SK-N-SH treated with all-trans-retinoic acid at 6 μM for 48 hours (cell line): ENCODE data around the gene CYRIA.

ENCODE experiments used
- ATAC-seq: fragments of 200-7000 bp; cut with Tn5 transposase; 3 replicates; pipeline ENCODE4 v1.9.1; 2020; ENCODE audit warnings: mild to moderate bottlenecking, moderate library complexity
- ARNTL ChIP-seq: fragments of 450-650 bp; formaldehyde crosslinking; IDR thresholded peaks from 2 replicates; pipeline ENCODE4 v1.5.0; 2020; ENCODE audit warnings: low read depth, mild to moderate bottlenecking, moderate library complexity, borderline replicate concordance
- CREB5 ChIP-seq: fragments of 250-450 bp; sonication (Bioruptor Pico); IDR thresholded peaks from 2 replicates; pipeline ENCODE4 v1.5.1; 2020; ENCODE audit warnings: low read depth, mild to moderate bottlenecking, moderate library complexity
- CSDC2 ChIP-seq: fragments of 250-450 bp; sonication (Bioruptor Pico); IDR thresholded peaks from 2 replicates; pipeline ENCODE4 v1.5.0; 2020; ENCODE audit warnings: mild to moderate bottlenecking, moderate library complexity
- CSRNP3 ChIP-seq: fragments of 250-450 bp; sonication (Bioruptor Pico); IDR thresholded peaks from 2 replicates; pipeline ENCODE4 v1.5.1; 2021; ENCODE audit warnings: mild to moderate bottlenecking, moderate library complexity
- ESRRG ChIP-seq: fragments of 250-450 bp; sonication (Bioruptor Pico); IDR thresholded peaks from 2 replicates; pipeline ENCODE4 v1.6.1; 2021; ENCODE audit warnings: mild to moderate bottlenecking
- GLIS3 ChIP-seq: fragments of 250-450 bp; sonication (Bioruptor Pico); IDR thresholded peaks from 2 replicates; pipeline ENCODE4 v1.5.0; 2020; ENCODE audit warnings: mild to moderate bottlenecking, moderate library complexity
- ISL1 ChIP-seq: fragments of 250-450 bp; sonication (Bioruptor Pico); IDR thresholded peaks from 2 replicates; pipeline ENCODE4 v2.1.2; 2022; ENCODE audit warnings: mild to moderate bottlenecking, moderate library complexity
- OSR1 ChIP-seq: fragments of 250-450 bp; sonication (Bioruptor Pico); IDR thresholded peaks from 2 replicates; pipeline ENCODE4 v1.8.0; 2022; ENCODE audit warnings: moderate library complexity, mild to moderate bottlenecking, inconsistent platforms
- PATZ1 ChIP-seq: fragments of 250-450 bp; sonication (Bioruptor Pico); IDR thresholded peaks from 2 replicates; pipeline ENCODE4 v1.8.0; 2020; ENCODE audit warnings: mild to moderate bottlenecking, moderate library complexity, borderline replicate concordance
- POU6F1 ChIP-seq: fragments of 250-450 bp; sonication (Bioruptor Pico); IDR thresholded peaks from 2 replicates; pipeline ENCODE4 v1.8.0; 2021; ENCODE audit warnings: low read depth, mild to moderate bottlenecking, moderate library complexity, borderline replicate concordance
- PPARA ChIP-seq: fragments of 250-450 bp; sonication (Bioruptor Pico); IDR thresholded peaks from 2 replicates; pipeline ENCODE4 v1.5.0; 2020; ENCODE audit warnings: mild to moderate bottlenecking, borderline replicate concordance
- RARB ChIP-seq: fragments of 250-450 bp; sonication (Bioruptor Pico); IDR thresholded peaks from 2 replicates; pipeline ENCODE4 v1.8.0; 2021; ENCODE audit warnings: mild to moderate bottlenecking, moderate library complexity
- SNAI2 ChIP-seq: fragments of 250-450 bp; sonication (Bioruptor Pico); IDR thresholded peaks from 2 replicates; pipeline ENCODE4 v1.5.0; 2020; ENCODE audit warnings: mild to moderate bottlenecking, moderate library complexity
- TCF4 ChIP-seq: fragments of 250-450 bp; sonication (Bioruptor Pico); IDR thresholded peaks from 2 replicates; pipeline ENCODE4 v1.8.0; 2021; ENCODE audit warnings: mild to moderate bottlenecking, moderate library complexity, borderline replicate concordance
- TOX ChIP-seq: fragments of 250-450 bp; sonication (Bioruptor Pico); IDR thresholded peaks from 2 replicates; pipeline ENCODE4 v1.8.0; 2021; ENCODE audit warnings: mild to moderate bottlenecking, moderate library complexity, borderline replicate concordance
- TSHZ2 ChIP-seq: fragments of 250-450 bp; sonication (Bioruptor Pico); IDR thresholded peaks from 2 replicates; pipeline ENCODE4 v1.5.0; 2020; ENCODE audit warnings: mild to moderate bottlenecking, moderate library complexity
- ZC3H10 ChIP-seq: fragments of 250-450 bp; sonication (Bioruptor Pico); IDR thresholded peaks from 2 replicates; pipeline ENCODE4 v1.5.1; 2021; ENCODE audit warnings: mild to moderate bottlenecking, moderate library complexity
- ZFP3 ChIP-seq: fragments of 250-450 bp; sonication (Bioruptor Pico); IDR thresholded peaks from 2 replicates; pipeline ENCODE4 v1.5.0; 2020; ENCODE audit warnings: mild to moderate bottlenecking, moderate library complexity
- ZFP30 ChIP-seq: fragments of 450-650 bp; formaldehyde crosslinking; IDR thresholded peaks from 2 replicates; pipeline ENCODE4 v1.5.0; 2022; ENCODE audit warnings: mild to moderate bottlenecking, moderate library complexity
- ZNF565 ChIP-seq: fragments of 450-650 bp; formaldehyde crosslinking; conservative IDR thresholded peaks from 2 replicates; pipeline ENCODE4 v1.5.0; 2020; ENCODE audit warnings: low read depth, mild to moderate bottlenecking, moderate library complexity
- ZNF70 ChIP-seq: fragments of 450-650 bp; formaldehyde crosslinking; IDR thresholded peaks from 2 replicates; pipeline ENCODE4 v1.5.0; 2020; ENCODE audit warnings: mild to moderate bottlenecking, moderate library complexity
- ZNF8 ChIP-seq: fragments of 450-650 bp; formaldehyde crosslinking; IDR thresholded peaks from 2 replicates; pipeline ENCODE4 v1.5.0; 2020; ENCODE audit warnings: mild to moderate bottlenecking, moderate library complexity

Gene CYRIA

GRCh38 chr2:16643099-16643498, 22.5 kb downstream of the CYRIA start (continued):
- TF ChIP-seq CSRNP3 (CRISPR knock-in tag), result no peak
- no peak for TF ChIP-seq ZC3H10 (CRISPR knock-in tag)
- TF ChIP-seq CSDC2, result no peak
- TF ChIP-seq ISL1, result no peak
- no peak for TF ChIP-seq PPARA (CRISPR knock-in tag)
- TF ChIP-seq ZFP3, result no peak
- no peak for TF ChIP-seq TOX (CRISPR knock-in tag)
- no peak for TF ChIP-seq ZNF8 (CRISPR knock-in tag)
- no peak for TF ChIP-seq TCF4
- TF ChIP-seq ZFP30 (CRISPR knock-in tag), result no peak
- TF ChIP-seq GLIS3 (CRISPR knock-in tag), result no peak
- TF ChIP-seq ZNF565 (CRISPR knock-in tag), result no peak
- no peak for TF ChIP-seq RARB (CRISPR knock-in tag)
- TF ChIP-seq ZNF70 (CRISPR knock-in tag), result no peak

GRCh38 chr2:16642088-16642487, 23.5 kb downstream of the CYRIA start:
- no peak for ATAC-seq
- TF ChIP-seq ESRRG (CRISPR knock-in tag), result no peak
- TF ChIP-seq TCF4, result no peak
- TF ChIP-seq PPARA (CRISPR knock-in tag), result no peak
- no peak for TF ChIP-seq ZC3H10 (CRISPR knock-in tag)
- TF ChIP-seq ZNF8 (CRISPR knock-in tag), result no peak
- TF ChIP-seq ZNF565 (CRISPR knock-in tag), result no peak
- no peak for TF ChIP-seq ARNTL (CRISPR knock-in tag)
- TF ChIP-seq CSDC2, result no peak
- TF ChIP-seq ZNF70 (CRISPR knock-in tag), result no peak
- TF ChIP-seq CREB5 (CRISPR knock-in tag), result no peak
- TF ChIP-seq ISL1, result no peak
- no peak for TF ChIP-seq PATZ1 (CRISPR knock-in tag)
- TF ChIP-seq GLIS3 (CRISPR knock-in tag), result no peak
- no peak for TF ChIP-seq OSR1 (CRISPR knock-in tag)
- no peak for TF ChIP-seq SNAI2 (CRISPR knock-in tag)
- TF ChIP-seq TSHZ2 (CRISPR knock-in tag), result no peak
- TF ChIP-seq CSRNP3 (CRISPR knock-in tag), result no peak

GRCh38 chr2:16641509-16641908, 24.1 kb downstream of the CYRIA start:
- no peak for ATAC-seq
- TF ChIP-seq POU6F1 (CRISPR knock-in tag), result no peak
